Keratinocyte (primary cell): ENCODE data around the gene FSIP2.

Experiments used
- EZH2 ChIP-seq: IDR thresholded peaks from one replicate; pipeline ENCODE4 v1.6.1; 2012; ENCODE audit warnings: inconsistent platforms, mild to moderate bottlenecking, low read length, moderate library complexity
- TF ChIP-seq, protein P1 (sequence below), 3 experiments: IDR thresholded peaks in 1 of 3; conservative IDR thresholded peaks in 1 of 3; optimal IDR thresholded peaks in 1 of 3; 2 replicates in 2 of 3; 3 replicates in 1 of 3; pipeline versions ENCODE3 to v1.5.1; 2011; ENCODE audit warnings: low read length in 3 of 3, mild to moderate bottlenecking in 3 of 3, moderate library complexity in 2 of 3, control low read depth in 1 of 3, inconsistent platforms in 1 of 3; ENCODE audit not compliant: insufficient read depth in 2 of 3; ENCODE audit errors: extremely low read depth in 1 of 3

DNA sequence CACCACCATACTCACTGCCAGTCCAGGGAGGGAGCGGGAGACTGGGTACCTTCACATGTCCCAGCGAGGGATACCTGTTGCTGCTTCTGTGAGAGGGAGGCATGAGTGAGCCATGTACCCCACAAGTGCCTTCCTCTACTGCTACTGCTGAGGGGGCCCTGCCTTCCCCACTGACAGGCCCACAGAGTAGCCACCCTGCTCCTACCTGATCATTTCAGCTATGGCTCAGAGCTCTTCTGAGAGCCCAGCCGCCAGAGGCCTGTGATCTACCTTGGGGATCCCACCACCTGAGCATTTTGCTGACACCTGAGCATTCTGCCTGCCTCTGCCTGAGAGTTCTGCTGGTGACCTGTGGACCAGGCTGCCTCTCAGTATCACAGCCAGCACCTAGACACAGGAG is 137.6 kb downstream of the FSIP2 start:
- TF ChIP-seq, protein P1, sequence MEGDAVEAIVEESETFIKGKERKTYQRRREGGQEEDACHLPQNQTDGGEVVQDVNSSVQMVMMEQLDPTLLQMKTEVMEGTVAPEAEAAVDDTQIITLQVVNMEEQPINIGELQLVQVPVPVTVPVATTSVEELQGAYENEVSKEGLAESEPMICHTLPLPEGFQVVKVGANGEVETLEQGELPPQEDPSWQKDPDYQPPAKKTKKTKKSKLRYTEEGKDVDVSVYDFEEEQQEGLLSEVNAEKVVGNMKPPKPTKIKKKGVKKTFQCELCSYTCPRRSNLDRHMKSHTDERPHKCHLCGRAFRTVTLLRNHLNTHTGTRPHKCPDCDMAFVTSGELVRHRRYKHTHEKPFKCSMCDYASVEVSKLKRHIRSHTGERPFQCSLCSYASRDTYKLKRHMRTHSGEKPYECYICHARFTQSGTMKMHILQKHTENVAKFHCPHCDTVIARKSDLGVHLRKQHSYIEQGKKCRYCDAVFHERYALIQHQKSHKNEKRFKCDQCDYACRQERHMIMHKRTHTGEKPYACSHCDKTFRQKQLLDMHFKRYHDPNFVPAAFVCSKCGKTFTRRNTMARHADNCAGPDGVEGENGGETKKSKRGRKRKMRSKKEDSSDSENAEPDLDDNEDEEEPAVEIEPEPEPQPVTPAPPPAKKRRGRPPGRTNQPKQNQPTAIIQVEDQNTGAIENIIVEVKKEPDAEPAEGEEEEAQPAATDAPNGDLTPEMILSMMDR (optimal IDR thresholded peaks at IDR 0.05 in 1 of 3, IDR thresholded peaks at IDR 0.05 in 1 of 3, conservative IDR thresholded peaks at IDR 0.05 in 1 of 3; ENCODE audit: extremely low read depth in 1 of 3, insufficient read depth in 2 of 3, low read length in 3 of 3), result no peak
- TF ChIP-seq EZH2, result no peak
